A549 (cell line): ENCODE measurements around the gene UNCX.

Source experiments
- POLR2A ChIP-seq: IDR thresholded peaks from 2 replicates; pipeline ENCODE4 v1.6.1; 2012; ENCODE audit warnings: mild to moderate bottlenecking, low read length
- RAD21 ChIP-seq, 2 experiments: fragments of >200 bp in 1 of 2; sonication (Bioruptor Twin) in 1 of 2; formaldehyde crosslinking in 1 of 2; IDR thresholded peaks in 1 of 2; conservative IDR thresholded peaks in 1 of 2; 2 replicates in 1 of 2; 3 replicates in 1 of 2; pipeline ENCODE4 v1.6.1; 2012 to 2018; ENCODE audit warnings: inconsistent platforms in 1 of 2
- TF ChIP-seq, protein P1 (sequence below): fragments of >200 bp; sonication (Bioruptor Twin); formaldehyde crosslinking; IDR thresholded peaks from 3 replicates; pipeline ENCODE4 v1.5.1; 2016
- TF ChIP-seq, protein P2 (sequence below): fragments of 250-450 bp; sonication (Bioruptor Pico); IDR thresholded peaks from 2 replicates; pipeline ENCODE4 v1.5.0; 2021; ENCODE audit warnings: mild to moderate bottlenecking, moderate library complexity, borderline replicate concordance

DNA sequence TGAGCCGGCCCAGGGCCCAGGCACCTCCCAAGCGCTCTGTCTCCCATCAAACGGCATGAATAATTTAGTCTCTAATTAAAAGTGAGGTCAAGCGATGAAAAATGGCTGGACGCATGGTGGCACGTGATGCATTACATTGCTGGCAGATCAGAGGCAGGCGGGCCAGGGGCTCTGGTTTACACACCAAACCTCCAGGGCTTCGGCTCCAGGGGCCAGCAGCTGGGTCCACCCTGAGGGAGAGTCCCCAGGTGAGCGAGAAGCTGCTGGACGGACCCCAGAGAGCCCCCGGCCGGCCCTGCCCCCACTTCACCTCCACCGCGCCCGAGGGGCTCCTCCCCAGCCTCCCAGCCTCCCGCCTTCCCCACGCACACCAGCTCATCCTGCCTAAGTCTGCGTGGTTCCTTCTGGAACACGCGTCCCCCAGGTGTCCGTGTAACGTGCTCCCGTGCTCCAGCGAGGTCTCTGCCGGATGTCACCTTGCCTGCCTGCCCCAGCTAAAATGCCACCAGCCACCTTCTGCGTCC, 23.2 kb downstream of the UNCX start:
- TF ChIP-seq, protein P1, sequence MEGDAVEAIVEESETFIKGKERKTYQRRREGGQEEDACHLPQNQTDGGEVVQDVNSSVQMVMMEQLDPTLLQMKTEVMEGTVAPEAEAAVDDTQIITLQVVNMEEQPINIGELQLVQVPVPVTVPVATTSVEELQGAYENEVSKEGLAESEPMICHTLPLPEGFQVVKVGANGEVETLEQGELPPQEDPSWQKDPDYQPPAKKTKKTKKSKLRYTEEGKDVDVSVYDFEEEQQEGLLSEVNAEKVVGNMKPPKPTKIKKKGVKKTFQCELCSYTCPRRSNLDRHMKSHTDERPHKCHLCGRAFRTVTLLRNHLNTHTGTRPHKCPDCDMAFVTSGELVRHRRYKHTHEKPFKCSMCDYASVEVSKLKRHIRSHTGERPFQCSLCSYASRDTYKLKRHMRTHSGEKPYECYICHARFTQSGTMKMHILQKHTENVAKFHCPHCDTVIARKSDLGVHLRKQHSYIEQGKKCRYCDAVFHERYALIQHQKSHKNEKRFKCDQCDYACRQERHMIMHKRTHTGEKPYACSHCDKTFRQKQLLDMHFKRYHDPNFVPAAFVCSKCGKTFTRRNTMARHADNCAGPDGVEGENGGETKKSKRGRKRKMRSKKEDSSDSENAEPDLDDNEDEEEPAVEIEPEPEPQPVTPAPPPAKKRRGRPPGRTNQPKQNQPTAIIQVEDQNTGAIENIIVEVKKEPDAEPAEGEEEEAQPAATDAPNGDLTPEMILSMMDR, result no peak
- TF ChIP-seq POLR2A, result no peak
- TF ChIP-seq RAD21 (conservative IDR thresholded peaks at IDR 0.05 in 1 of 2, IDR thresholded peaks at IDR 0.05 in 1 of 2), result no peak
- TF ChIP-seq, protein P2, sequence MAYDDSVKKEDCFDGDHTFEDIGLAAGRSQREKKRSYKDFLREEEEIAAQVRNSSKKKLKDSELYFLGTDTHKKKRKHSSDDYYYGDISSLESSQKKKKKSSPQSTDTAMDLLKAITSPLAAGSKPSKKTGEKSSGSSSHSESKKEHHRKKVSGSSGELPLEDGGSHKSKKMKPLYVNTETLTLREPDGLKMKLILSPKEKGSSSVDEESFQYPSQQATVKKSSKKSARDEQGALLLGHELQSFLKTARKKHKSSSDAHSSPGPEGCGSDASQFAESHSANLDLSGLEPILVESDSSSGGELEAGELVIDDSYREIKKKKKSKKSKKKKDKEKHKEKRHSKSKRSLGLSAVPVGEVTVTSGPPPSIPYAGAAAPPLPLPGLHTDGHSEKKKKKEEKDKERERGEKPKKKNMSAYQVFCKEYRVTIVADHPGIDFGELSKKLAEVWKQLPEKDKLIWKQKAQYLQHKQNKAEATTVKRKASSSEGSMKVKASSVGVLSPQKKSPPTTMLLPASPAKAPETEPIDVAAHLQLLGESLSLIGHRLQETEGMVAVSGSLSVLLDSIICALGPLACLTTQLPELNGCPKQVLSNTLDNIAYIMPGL, result no peak
